ENCODE data around the gene FMN2. TPM values are rescaled to one million over a fixed set of nuclear protein-coding genes. Genes with fewer than 3 reads are reported as not detected.

The FMN2 gene
- total RNA-seq, 1 experiment from 2014 or later, result 0.59 TPM

DNA sequence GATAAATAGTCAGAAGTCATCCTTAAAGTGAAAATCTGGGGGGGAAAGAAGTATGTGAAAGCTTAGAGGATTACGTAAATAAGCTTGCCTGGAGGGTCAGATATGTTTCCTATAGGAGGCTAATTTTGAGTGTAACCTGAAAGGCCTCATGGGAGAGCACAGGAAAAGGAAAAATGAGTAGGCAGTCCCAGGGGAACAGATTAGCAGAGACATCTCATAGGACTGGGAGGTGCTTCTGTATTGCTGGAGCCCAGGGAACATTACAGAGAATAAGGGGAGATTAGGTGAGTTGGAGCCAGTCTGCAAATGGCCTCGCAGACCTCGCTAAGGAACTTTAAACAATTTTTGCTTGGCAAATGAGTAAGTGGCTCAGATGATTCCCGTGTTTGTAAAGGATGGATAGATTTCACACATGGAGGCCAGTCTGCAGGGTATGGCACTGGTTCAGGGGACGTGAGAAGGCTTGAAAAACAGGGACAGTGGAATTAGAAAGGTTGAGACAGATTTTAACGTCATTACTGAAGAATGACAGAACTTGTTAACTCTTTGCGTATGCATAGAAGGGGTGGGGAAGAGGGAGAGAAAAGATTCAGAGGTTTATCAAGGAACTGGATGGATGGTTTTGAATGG is 371.2 kb downstream of the FMN2 start:
- Mint-ChIP-seq H3K9me3 (no peaks in the 10 kb centered on the region), H3K4me1 (peaks cover 13% of the 10 kb centered on the region in 2 experiments)
- no CpG with 5 or more reads among the region's 7 CpGs for WGBS (ENCODE audit: extremely low coverage, insufficient read length, low lambda C conversion rate)

More for the DNA sequence above, 371.2 kb downstream of the FMN2 start:
- H3K27me3 Mint-ChIP-seq (ENCODE audit: low read depth), result no peaks in the 10 kb centered on the region
- H3K36me3 Mint-ChIP-seq (ENCODE audit: insufficient read depth in 1 of 3, low read depth in 3 of 3), result no peaks in the 10 kb centered on the region
- TF ChIP-seq, protein P1, sequence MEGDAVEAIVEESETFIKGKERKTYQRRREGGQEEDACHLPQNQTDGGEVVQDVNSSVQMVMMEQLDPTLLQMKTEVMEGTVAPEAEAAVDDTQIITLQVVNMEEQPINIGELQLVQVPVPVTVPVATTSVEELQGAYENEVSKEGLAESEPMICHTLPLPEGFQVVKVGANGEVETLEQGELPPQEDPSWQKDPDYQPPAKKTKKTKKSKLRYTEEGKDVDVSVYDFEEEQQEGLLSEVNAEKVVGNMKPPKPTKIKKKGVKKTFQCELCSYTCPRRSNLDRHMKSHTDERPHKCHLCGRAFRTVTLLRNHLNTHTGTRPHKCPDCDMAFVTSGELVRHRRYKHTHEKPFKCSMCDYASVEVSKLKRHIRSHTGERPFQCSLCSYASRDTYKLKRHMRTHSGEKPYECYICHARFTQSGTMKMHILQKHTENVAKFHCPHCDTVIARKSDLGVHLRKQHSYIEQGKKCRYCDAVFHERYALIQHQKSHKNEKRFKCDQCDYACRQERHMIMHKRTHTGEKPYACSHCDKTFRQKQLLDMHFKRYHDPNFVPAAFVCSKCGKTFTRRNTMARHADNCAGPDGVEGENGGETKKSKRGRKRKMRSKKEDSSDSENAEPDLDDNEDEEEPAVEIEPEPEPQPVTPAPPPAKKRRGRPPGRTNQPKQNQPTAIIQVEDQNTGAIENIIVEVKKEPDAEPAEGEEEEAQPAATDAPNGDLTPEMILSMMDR (conservative IDR thresholded peaks at IDR 0.05), result no peak
- no peak overlapping the region for H2BK5ac ChIP-seq (ENCODE audit: insufficient read length, low read length)
- no peak overlapping the region for H3K18ac ChIP-seq (ENCODE audit: insufficient read length, low read depth, low read length)
- no peak overlapping the region for H3K9ac ChIP-seq (ENCODE audit: extremely low read depth, insufficient read length, low read length)
- no peak overlapping the region for H3K4ac ChIP-seq (ENCODE audit: low read depth, low read length)
- no peak overlapping the region for H3K27ac ChIP-seq (ENCODE audit: insufficient read length, low read depth, low read length)
- H3K27ac Mint-ChIP-seq, result no peak overlapping the region; a peak in 1 of 7 replicates
- H3K14ac ChIP-seq (ENCODE audit: insufficient read depth, low read length), result no peak overlapping the region
- H3K4me2 ChIP-seq (ENCODE audit: insufficient read depth, insufficient read length, low read length), result no peak overlapping the region
- H4K5ac ChIP-seq (ENCODE audit: insufficient read length, low read depth, low read length), result no peak overlapping the region
- H3K9me3 ChIP-seq (ENCODE audit: control insufficient read depth, low read depth, low read length), result no peaks in the 10 kb centered on the region
- no peak overlapping the region for H3K23ac ChIP-seq (ENCODE audit: insufficient read length, low read depth, low read length)
- DNase-seq, result no peak
- no peak overlapping the region for H2AK5ac ChIP-seq (ENCODE audit: insufficient read length, low read length)
- no peaks in the 10 kb centered on the region; the same call in 1 of the 2 replicates for H3K4me1 ChIP-seq (ENCODE audit: insufficient read depth, low read length)
- H4K20me1 ChIP-seq (ENCODE audit: control insufficient read depth, insufficient read depth, insufficient read length), result no peaks in the 10 kb centered on the region
- H3K56ac ChIP-seq (ENCODE audit: insufficient read length, low read depth, low read length), result no peak overlapping the region
- no peak overlapping the region for H3T11ph ChIP-seq (ENCODE audit: low read length)
- no peak overlapping the region for H2AFZ ChIP-seq (ENCODE audit: low read length)
- H3K4me3 Mint-ChIP-seq, result no peak overlapping the region
- H3K23me2 ChIP-seq (ENCODE audit: insufficient read length, low read depth, low read length, poor library complexity, severe bottlenecking), result no peaks in the 10 kb centered on the region
- no peaks in the 10 kb centered on the region for H3K27me3 ChIP-seq (ENCODE audit: insufficient read depth, low read length)
- no peaks in the 10 kb centered on the region for H3K79me2 ChIP-seq (ENCODE audit: insufficient read depth, low read length)
- no peak overlapping the region for H2BK20ac ChIP-seq (ENCODE audit: low read depth, low read length, poor library complexity, severe bottlenecking)
- no peak overlapping the region for H4K8ac ChIP-seq (replicated peaks; ENCODE audit: insufficient read length, low read depth, low read length)
- H2BK15ac ChIP-seq (ENCODE audit: low read depth, low read length), result no peak overlapping the region
- no peak overlapping the region for H4K91ac ChIP-seq (ENCODE audit: insufficient read length, low read depth, low read length)
- H3K79me1 ChIP-seq (ENCODE audit: insufficient read depth, low read depth, low read length, poor library complexity, severe bottlenecking), result no peaks in the 10 kb centered on the region
- no peak overlapping the region for H2BK12ac ChIP-seq (ENCODE audit: insufficient read length, low read depth, low read length)
- no peak overlapping the region for H2BK120ac ChIP-seq (ENCODE audit: low read depth, low read length, poor library complexity, severe bottlenecking)
